ACHN (cell line): ENCODE results near the gene TACR1.
A peak's percentile ranks its signal among the peaks of the same experiment; 100 is the strongest.
"Not testable (repeated sequence)": the region's sequence is repeated elsewhere in the genome, so short reads cannot be mapped to it uniquely, and the experiment has no call there.

Source experiments
- DNase-seq: peaks from one replicate; pipeline ENCODE4 v3.0.0-alpha.2; 2015
- in situ Hi-C: cut with HindIII; loops from 2 replicates; pipeline ENCODE4 v1.10.0; 2017; ENCODE audit warnings: low sequenced_read_pairs, low pct_ligation_motif_present, low pct_unique_long_range_greater_than_20kb

TACR1 gene

GRCh38 chr2:75199428-75200011 lies at the start of gene TACR1:
TACR1 (minus strand) TSS chr2:75199520; CDS start chr2:75198934, 586 bp downstream.
- DNase-seq = peak; percentile 32
- in situ Hi-C loops = no loop called here

DNA sequence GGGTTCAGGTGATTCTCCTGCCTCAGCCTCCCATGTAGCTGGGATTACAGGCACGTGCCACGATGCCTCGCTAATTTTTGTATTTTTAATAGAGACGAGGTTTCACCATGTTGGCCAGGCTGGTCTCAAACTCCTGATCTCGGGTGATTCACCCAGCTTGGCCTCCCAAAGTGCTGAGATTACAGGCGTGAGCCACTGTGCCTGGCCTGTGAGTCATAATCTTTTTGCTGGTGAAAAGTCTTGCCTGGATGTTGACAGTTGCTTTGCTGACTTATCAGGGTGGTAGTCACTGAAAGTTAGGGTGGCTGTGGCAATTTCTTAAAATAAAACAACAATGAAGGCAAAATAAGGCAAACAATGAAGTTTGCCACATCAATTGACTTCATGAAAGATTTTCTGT lies 49.3 kb upstream of the TACR1 start:
- in situ Hi-C loops, DNase-seq: not testable (repeated sequence)

GRCh38 chr2:75246441-75247167 lies 47.3 kb upstream of the TACR1 start:
- DNase-seq = no peak
- in situ Hi-C loops = no loop called here

DNA sequence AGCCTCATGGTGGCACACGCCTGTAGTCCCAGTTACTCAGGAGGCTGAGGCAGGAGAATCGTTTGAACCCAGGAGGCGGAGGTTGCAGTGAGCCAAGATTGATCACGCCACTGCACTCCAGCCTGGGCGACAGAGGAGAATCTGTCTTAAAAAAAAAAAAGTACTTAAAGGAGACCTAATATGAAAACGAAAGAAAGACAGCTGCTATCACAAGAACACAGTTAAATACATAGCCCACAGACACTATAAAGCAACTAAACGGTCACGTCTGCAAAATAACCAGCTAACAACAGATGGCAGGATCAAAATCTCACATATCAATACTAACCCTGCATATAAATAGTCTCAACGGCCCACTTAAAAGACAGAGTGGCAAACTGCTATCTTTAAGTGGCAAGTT lies 43.9 kb upstream of the TACR1 start:
- in situ Hi-C loops = no loop called here
- no peak for DNase-seq

DNA sequence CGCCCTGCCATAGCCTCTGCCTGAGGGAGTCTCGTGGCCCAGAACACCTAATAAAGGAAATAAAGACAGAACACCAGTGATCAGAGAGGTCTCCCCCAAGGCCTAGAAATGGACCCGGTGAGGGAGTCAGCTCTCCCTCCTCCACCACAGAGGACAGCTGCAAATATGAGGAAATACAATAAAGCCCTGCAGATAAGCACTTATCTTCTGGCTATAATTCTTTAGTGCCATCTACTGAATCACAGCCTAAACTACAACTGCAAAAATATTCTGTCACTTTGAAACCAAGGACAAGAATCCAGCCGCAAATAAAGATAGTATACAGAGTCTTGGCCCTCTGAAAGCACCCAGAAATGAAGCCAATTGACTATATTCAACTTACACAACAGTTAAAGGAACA lies 42.4 kb upstream of the TACR1 start:
- in situ Hi-C loops = no loop called here
- peak; percentile 20 for DNase-seq

DNA sequence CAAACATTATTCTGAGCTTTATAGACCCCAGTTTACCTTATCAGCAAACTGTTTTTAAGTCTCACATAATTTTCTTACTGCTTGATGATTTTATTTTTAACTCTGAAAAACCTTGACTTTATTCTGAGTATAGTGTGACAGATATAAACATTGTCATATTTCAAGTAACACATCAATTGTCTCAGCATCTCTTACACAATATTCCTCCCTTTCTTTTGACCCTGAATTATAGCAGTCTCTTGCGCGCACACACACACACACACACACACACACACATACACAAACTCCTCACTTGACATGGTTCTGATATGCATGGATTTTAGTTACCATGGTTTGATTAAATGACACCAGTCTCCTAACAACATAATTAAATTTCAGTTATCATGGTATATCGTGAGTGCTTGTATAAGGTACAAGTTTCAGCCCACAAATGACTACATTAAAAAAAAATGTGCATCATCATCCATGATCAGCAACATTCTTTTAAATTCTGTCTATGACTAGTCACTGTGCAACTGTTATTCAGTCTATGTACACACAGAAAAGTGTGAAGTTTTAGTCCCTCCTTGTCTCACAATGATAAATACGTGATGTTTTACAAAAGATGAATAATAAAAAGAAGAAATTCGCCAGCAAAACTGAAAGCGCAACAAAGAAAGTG lies 39.5 kb upstream of the TACR1 start:
- DNase-seq = no peak
- in situ Hi-C loops = no loop called here

- no peak for DNase-seq
- in situ Hi-C loops = no loop called here
Observed at GRCh38 chr2:75237296-75237695, 38.0 kb upstream of the TACR1 start.

- in situ Hi-C loops = no loop called here
- no peak for DNase-seq
Observed at GRCh38 chr2:75233965-75234364, 34.6 kb upstream of the TACR1 start.

DNA sequence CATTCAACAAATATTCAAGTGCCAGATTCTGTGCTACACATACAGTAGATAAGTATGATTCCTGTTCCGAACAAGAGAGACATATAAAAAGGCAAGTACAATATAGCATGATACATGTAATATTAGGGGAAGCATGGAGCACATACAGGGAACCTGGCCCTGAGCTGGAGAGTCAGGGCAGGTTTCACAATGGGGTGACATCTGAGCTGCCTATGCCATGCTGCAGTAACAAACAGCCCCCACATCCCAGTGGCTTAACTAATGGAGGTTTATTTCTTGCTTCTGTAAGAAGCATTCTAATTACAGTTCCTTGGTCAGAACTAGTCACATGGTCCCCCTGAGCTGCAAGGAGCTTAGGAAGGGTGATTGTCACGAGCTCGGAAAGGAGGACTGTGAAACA lies 27.3 kb upstream of the TACR1 start:
- no peak for DNase-seq
- in situ Hi-C loops = no loop called here

DNA sequence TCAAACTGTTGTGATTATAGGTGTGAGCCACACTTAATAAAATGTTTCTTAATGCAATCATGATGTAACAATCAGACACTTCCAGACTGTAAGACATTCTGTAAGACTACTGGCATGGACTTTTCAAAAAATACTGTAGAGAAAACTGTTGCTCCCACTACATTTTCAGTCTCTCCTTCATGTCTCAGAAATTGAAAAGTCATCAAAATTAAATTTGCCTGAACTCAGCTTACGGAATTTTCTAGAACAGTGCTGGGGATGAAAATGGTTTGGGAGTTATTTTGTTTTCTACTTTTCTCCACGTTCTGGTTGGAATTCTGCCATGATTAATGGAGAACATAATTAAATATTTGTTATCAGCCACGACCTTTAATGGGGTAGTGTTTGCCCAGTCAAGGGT lies 26.8 kb upstream of the TACR1 start:
- in situ Hi-C loops = no loop called here
- DNase-seq = no peak

GRCh38 chr2:75224636-75225094 lies 25.3 kb upstream of the TACR1 start:
- in situ Hi-C loops = no loop called here
- no peak for DNase-seq

GRCh38 chr2:75222527-75222926 lies 23.2 kb upstream of the TACR1 start:
- no peak for DNase-seq
- in situ Hi-C loops = no loop called here

GRCh38 chr2:75221862-75222261 lies 22.5 kb upstream of the TACR1 start:
- no peak for DNase-seq
- in situ Hi-C loops = no loop called here

DNA sequence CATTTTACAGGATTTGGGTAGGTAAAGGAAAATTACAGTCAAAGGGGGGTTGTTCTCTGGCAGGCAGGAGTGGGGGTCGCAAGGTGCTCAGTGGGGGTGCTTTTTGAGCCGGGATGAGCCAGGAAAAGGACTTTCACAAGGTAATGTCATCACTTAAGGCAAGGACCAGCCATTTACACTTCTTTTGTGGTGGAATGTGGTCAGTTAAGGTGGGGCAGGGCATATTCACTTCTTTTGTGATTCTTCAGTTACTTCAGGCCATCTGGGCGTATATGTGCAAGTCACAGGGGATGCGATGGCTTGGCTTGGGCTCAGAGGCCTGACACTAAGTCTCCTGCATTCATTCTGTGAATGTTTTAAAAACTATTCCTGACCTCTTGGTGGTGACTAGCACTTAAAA lies 19.9 kb upstream of the TACR1 start:
- DNase-seq, in situ Hi-C loops: not testable (repeated sequence)

DNA sequence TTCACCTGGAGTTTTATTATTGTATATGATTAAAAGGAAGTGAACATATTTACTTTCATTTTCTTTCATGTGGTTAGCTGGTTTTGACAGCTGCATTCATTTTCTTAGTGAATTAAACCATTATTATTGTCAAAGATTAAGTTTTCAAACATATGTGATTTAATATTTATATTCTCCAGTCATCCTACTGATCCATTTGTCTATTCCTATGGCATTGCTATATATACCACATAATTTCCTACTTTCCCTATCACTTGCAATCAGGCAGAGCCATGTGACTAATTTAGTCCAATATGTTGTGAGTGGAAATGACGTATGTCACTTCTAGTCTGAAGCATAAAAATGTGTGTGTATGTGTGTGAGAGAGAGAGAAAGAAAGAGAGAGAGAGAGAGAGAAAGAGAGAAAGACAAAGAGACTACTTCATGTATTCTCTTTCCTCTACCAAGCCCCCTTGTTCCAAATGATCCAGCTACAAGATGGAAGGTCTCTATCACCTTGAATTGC lies 12.0 kb upstream of the TACR1 start:
- in situ Hi-C loops = no loop called here

DNA sequence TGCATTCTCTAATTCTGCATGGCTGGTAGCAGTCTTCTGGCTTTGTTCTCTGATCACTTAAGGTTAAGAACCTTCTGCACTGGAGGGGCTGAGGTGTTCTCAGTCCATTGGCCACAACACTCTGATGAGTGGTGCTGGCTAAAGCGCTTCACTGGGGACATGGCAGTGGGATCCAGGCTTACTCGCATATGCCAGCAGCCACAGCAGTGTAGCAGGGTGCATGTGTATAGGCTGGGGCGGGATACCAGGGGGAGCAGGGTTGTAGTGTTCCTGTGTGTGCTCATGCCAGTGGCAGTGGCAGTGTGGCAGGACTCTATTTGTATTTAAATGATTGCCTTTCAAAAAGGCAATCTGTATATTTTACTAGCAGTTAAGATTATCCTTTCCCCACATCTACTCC lies 11.1 kb upstream of the TACR1 start:
- no peak for DNase-seq
- in situ Hi-C loops = no loop called here

More for the DNA sequence above, 12.0 kb upstream of the TACR1 start:
- no peak for DNase-seq

DNA sequence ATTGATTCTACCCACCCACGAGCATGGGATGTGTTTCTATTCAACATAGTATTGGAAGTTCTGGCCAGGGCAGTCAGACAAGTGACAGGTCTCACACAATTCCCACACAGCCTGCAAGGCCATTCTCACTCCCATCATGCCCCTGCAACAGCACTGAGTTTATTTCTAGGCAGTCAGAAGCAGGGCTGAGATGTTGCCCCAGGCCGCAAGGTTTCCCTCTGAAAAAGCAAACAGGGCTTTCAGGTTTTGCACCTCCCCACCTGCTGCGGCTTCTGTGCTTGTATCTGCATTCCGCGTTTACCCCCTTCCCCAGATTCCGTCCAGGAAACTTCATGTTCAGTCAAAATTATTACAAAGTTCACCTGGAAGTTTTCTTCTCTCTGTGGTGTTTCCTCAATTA lies 9.4 kb upstream of the TACR1 start:
- in situ Hi-C loops = no loop called here
- DNase-seq = no peak

DNA sequence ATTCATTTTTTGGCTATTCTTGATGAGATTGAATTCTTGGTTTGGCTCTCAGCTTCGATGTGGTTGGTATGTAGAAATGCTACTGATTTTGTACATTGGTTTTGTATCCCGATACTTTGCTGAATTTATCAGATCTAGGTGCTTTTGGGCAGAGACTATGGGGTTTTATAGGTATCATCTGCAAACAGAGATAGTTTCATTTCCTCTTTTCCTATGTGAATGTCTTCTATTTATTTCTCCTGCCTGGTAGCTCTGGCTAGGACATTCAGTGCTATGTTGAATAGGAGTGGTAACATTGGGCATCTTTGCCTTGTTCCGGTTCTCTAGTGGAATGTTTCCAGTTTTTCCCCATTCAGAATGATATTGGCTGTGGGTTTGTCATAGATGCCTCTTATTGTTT lies 5.5 kb upstream of the TACR1 start:
- no peak for DNase-seq
- in situ Hi-C loops = no loop called here

DNA sequence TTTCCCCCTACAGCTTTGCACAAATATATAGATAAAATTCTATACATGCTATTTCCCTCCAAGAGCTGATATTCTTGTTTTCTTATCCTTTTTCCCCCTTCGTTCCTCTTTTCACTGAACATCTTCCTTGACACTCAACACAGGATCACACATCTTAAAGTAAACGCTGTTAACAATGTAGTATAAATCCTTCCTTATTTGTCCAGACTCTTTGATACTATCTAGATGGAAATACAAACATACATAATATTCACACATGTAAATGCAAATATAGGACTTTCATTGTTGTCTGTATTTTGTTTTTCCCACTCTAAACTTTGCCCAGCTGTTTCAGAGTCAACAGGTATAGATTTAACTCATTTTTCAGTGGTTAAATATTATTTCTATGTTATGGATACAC lies 3.0 kb upstream of the TACR1 start:
- in situ Hi-C loops = no loop called here
- DNase-seq = no peak
